HG03060 (cell line): ENCODE results near the gene ARAP1.

ENCODE experiments used
- ATAC-seq: cut with Tn5 transposase; IDR thresholded peaks from one replicate; pipeline ENCODE4 v1.9.1; 2021; ENCODE audit warnings: low read depth, moderate number of reproducible peaks; ENCODE audit not compliant: unreplicated experiment

Gene ARAP1

DNA sequence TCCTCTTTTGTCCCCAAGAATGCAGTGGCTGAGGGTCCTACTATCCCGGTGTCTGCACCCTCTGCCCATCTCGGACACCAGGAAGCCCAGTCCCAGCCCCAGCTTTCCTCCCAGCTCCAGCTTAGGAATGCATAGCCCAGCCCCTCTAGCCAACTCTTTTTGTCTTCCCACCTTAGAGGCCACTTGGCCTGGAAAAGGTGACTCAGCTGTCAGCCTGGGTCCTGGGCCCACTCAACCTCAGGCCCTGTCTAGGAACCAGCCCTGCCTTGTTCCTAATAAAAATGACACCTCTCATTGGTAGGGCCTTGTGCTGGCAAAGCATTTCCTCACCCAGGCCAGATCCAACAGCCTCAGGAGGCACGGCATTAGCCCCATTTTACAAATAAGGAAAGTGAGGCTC is 106.2 kb downstream of the ARAP1 start:
- ATAC-seq: no peak

DNA sequence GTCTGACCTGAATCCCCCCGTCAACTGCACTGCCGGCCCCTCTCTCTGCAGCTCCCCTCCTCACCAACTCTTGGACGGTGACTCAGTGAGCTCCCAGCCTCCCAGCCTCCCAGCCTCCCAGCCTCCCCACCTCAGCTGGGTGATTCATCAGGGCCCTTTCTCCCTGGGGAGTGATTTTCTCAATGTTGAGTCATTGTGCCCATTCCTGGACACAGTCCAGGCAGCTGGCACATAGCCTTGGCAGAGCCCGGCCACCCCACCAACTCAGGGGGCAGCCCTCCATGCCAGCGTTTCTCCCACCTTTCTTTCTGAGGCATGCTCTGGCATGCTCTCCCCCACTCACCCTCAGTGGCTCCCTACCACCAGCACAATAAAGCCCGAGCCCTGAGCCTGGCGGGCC is 108.7 kb downstream of the ARAP1 start:
- ATAC-seq: no peak

DNA sequence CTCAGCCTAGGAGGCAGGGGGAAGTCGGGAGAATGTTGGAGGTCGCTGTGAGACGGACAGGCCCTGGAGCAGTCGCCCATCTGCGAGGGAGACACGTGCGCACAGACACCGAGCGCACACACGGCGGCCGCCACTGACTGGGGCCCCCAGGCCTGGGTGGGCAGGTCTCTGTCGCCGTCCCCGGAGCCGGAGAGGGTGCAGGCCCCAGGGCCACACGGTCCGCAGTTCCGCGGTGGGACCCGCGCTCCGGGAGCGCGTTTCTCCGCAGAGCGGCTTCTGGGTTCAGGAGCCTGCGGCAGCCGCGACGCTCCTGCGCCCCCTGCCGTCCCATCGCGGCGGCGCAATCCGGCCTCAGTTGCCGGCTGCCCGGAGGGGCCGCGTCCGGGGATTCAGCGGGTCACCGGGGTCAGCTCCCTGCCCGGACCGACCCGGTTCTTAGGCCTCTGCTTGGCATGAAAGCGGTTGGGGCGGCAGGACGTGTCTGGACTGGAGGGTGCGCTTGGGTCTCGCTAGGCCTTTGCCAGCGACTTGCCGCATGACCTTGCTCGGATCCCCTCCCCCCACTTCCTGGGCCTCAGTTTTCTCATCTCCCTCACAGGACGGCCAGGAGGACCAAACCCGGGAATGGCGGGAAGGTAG is 109.2 kb downstream of the ARAP1 start:
- ATAC-seq: no peak

DNA sequence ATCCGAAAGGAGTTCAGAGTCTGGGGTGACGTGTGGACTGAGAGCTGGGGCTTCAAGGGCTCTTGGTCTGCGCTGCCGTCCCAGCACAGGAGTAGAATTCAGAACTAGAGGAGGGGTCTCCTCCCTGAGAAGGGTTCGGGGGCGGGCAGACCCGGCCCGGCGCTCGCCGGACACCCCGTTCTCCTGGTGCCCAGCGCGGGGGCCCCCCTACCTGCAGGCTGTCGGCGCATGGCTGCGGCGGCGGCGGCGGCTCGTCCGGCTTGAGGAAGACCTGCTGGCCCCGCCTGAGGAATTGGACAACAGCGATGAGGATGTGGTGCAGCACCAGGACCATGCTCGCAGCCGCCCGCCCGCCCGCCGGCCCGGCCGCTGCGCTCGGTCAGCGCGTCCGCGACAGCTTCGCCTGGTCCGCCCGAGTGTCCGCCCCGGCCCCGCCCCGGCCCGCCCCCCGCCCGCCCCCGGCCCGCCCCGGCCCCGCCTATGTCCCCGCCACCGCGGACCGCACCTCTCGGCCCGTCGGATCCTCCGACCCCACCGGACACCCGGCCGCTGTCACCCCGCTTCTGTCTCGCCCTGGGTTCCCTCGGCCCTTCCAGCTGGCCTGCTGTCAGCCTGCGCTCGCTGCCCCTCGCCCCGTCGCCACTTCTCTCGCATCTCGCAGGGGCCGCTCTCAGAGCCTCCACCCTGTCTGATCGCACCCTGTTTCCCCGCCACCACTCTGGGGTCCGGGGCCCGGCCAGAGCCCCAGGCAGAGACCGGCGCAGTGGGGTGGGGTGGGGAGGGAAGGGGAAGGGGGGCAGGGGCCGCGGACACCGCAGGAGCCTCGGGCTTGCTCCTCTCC is 109.9 kb downstream of the ARAP1 start:
- no peak for ATAC-seq

DNA sequence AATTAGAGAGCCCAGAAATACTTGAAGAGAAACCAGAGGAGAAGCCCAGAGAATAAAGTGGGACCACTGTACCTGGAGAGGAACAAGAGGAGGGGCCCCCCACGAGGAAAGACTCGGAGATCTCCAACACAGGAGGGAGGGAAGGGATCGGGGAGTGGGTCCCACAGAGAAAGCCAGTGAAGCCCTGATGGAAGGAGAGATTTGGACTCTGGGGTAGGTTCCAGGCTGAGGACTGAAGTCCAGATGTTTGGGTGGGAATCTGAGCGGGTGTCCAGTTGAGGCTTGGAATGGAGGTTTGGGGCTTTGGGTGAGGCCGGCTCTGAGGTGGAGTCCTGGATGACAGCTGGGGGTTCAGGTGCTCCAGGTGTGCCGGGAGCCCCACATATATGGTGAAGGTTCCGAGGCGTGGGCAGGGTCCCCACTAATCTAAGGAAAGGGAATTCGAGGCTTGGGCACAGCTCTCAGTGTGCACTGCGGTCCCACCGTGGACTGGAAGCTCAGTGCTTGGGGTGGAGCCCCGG is 110.6 kb downstream of the ARAP1 start:
- ATAC-seq: no peak

DNA sequence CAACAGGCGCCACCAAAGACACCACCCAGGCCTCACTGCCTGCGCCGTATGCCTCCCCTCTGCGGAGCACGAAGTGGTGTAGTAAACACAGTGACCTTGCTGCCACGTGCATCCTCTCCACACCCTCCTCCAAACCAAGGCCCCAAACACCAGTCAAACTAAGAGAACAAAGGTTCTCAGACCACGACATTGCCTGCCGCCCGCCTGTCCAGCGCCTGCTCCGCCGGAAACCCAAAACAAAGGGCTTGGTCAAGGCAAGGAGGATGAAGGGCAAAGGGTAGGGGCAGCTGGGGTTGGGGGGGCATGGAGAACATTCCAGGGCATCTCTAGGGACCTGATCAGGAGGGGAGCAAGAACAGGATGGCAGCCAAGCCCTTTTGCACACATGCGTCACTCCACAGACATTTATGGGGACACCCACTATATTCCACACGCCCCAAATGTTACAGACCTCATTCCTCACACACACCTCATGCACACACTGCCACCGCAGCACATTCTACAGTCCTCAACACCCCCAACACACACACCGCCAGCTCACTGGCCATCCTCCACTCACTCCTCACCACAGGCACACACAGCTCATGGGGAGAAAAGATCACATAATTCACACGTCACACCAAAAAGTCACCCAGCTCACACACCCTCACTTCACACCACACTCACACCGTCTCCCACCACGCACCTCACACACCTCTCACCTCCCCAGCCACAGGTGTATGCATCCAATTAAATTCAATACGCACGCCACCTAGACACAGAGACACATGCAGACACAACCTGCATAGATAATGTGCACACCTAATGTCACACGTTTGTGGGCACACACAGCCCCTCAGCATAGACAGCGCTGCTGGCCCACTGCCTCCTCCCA is 112.5 kb downstream of the ARAP1 start:
- ATAC-seq: no peak

DNA sequence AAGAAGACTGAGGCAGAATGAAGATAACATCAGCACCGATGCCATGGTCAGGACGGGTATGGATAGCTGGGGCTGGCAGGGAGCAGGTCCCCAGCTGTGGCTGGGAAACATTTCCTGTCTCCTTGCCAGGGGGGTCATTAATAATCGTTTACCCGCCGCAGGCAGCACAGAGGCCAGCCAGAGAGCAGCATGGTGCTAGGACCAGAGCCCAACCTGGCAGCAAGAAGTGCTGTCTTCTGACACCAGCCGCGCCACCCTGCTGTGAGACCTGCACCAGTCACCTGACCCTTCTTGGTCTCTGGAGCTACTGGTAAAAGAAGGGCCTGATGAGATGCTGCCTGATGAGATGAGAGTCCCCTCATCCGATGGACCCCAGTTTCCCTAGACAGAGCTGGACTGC is 114.3 kb downstream of the ARAP1 start:
- ATAC-seq: no peak

DNA sequence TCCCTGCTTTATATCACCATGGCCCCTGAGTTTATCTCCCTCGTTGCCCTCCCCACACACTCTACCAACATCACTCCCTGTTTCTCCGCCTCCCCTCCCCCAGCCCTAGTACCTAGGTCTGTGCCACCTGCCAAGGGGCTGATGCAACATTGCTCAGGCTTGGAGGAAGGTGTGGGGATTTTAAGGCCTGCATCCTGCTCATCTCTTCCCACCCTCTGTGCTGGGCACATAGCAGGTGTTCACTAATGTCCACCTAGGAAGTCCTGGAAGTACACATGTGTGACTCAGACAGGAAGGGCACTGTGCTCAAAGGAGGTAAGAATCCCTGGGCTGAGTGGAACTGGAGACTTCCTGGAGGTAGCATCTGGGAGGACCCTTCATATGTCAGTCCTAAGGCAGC is 115.0 kb downstream of the ARAP1 start:
- ATAC-seq: no peak

DNA sequence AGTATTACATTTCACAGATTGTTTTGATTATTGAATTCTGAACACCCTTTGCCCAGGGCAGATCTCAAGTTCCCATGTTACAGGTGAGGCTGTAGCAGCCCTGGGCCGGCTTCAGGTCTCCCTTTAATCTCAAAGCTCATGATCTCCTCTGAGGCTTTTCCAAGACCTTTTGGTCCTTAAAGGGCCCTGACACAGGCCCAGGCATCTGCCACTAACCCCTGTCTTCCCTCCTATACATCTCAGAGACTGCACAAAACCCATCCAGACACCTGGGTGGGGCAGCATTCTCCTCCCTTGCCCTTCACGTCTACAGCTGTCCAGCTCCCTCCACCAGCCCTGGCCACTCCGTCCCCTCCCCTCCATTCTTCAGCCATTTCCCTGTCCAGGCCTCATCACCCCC is 115.8 kb downstream of the ARAP1 start:
- no peak for ATAC-seq

DNA sequence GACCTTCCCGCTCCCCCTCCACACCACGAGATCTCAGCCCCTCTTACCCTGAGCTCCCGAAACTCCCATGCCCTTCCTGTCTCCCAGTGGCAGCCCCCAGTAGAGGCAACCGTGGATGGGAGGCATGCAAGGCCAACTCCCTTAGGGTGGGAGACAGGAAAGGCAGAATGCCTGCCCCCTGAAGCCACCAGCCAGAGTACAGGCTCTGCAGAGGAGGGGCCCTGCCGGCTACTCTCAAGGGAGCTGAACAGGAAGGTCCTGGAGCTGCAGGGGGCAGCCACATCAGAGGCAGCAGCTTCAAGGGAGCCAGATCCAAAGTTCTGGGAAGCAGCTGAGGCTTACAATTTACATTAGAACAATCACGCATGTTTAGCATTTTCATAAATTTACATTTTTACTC is 116.3 kb downstream of the ARAP1 start:
- ATAC-seq: no peak

DNA sequence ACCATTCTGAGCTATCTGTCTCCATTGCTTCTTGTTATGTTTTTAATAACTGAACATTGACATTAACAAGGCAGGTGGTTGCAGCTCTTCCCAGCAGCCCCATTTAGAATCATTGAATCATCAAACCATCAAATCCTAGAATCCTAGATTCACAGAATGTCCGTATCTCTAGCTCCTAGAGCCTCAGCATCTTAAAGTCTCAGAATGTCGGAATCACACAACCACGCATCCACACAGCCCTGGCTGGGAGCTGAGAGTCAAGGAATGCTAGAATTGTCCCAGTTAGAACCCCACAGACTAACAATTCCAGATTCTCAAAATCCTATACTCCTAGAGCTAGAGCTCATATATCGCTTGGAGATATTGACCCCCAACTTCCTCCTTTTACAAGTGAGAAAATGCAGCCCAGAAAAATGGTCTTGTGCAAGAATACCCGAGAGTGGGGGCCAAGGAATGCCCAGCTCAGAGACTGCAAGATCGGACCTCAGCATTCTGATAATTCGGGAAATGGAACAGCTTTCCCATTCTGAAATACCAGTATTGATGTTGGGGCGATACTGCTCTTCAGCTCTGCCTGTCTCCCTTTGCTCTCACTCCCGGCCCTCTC is 116.8 kb downstream of the ARAP1 start:
- ATAC-seq: no peak
